ENCODE data around the gene ABHD16B.
"Not testable (repeated sequence)": the region's sequence is repeated elsewhere in the genome, so short reads cannot be mapped to it uniquely, and the experiment has no call there.

Gene ABHD16B

GRCh38 chr20:63835021-63835858 lies 26.1 kb upstream of the ABHD16B start:
- peak; percentile 89 for DNase-seq

DNA sequence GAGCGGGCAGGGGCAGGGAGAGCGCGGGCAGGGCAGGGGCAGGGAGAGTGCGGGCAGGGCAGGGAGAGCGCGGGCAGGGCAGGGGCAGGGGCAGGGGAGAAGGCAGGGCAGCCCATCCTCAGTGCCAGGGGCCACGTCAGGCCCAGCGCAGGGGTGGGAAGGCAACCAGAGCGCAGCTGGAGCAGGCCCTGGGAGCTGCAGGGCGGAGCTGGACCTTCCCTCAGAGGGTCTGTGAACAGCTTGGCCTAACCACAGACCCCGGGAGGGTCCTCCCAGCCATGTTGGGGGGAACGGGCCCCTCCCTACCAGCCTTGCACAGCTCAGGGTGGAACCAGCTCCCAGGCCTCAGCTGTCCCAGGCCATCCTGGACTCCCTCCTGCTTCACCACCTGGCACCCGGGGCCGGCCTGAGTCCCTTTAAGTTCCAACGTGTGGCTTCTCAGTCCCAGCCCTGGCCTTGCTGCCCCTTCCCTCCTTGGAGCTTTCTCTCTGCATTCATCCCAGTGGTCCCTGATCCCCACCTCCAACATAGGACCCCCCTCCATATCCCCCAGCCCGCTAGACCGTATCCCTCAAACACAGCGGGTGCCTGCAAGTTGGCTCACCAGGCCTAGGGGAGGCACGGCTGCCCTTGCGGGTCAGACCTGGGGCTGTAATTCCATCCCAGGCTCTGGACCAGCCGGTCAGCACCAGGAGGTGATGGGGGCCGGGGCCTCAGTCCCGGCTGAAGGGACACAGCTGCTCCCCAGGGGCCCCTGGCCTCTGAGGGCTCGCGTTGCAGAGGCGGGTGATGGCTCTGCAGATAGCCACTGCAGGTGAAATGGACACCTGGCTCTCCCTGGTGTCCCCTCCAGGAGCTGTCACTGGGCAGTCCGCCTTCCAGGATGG lies 24.6 kb upstream of the ABHD16B start:
- DNase-seq = peak; percentile 25

GRCh38 chr20:63837479-63837878 lies 23.8 kb upstream of the ABHD16B start:
- peak; percentile 18 for DNase-seq

DNA sequence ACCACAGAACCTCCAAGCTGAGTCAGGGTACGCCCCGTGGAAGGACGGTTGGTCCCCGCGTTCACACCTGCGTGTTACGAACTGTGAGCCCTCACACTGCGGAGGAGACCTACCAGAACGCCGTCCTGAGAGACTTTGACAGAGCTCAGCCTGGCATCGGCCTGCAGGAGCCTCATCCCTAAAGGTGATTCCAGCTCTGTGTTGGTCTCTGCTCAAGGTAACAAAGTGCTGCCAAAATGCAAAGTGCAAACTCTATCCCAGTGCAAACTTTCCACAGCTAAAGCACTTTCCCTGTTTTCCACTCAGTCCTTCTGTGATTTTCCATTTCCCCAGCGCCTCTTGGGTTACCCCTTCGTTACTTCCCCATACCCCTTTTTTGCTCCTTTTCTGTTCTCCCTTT lies 21.7 kb upstream of the ABHD16B start:
- DNase-seq = no peak

DNA sequence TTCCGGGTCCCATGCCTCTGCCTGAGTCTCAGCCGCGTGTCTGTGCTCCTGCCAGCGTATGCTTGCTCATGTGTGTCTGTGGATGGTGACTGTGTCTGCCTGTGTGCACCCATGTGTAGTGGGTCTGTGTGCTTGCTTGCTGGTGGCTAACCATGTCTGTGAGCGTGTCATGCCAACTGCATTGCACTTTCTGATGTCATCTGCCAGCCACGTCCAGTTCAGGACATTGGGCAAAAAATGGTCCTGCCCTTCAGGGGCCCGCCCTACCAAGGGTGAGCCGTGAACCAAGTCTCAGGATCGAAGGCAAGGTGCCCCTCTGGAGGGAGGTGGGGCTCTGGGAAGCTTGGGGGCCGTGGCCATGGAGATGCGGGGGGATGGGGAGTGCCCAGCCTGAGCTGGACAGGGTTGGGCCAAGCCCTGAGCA lies 20.9 kb upstream of the ABHD16B start:
- no peak for DNase-seq

GRCh38 chr20:63842258-63842657 lies 19.0 kb upstream of the ABHD16B start:
- DNase-seq = no peak

DNA sequence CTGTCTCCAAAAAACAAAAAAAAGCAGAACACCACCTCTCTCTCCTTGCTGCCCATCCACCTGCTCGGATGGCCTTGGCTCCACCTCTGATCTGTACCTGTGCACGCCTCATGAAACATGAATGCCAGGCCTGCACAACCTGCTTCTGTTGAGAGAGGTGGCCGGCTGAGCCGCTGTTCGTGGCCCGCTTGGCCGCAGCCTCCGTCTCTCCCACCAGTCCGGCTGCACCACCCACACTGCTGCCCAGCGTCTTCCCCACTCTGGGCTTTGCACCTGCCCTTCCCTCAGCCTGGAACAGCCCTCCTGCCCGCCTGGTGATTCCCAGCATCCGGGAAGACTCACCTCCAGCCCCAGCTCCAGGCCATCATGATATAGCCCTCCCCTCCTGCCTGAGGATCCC lies 18.1 kb upstream of the ABHD16B start:
- DNase-seq = no peak

DNA sequence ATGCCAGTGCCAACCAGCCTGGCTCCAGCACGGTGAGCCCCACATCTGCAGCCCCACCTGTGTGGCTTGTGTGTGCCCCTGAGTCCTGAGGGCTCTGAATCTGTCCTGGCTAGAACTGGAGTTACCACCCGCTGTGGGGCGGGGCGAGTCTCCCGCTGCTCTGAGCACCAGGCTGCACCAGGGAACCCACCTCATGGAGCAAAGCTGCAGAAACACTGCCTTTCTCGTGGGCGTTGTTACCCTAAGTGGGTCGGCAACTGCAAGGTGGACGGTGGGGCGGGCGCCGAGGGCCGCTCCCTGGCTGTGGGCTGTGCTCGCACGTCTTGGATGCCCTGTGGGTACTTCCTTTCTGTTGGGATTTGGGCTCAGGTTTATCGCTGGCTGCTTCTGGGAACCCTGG lies 17.5 kb upstream of the ABHD16B start:
- DNase-seq = no peak

- no peak for DNase-seq
These were observed 16.7 kb upstream of the ABHD16B start for GRCh38 chr20:63844511-63844991.

- DNase-seq = peak; percentile 91
These were observed 15.0 kb upstream of the ABHD16B start for GRCh38 chr20:63846128-63846771.

GRCh38 chr20:63846888-63847236 lies 14.4 kb upstream of the ABHD16B start:
- no peak for DNase-seq

GRCh38 chr20:63847237-63848002 lies 13.9 kb upstream of the ABHD16B start:
- no peak for DNase-seq

DNA sequence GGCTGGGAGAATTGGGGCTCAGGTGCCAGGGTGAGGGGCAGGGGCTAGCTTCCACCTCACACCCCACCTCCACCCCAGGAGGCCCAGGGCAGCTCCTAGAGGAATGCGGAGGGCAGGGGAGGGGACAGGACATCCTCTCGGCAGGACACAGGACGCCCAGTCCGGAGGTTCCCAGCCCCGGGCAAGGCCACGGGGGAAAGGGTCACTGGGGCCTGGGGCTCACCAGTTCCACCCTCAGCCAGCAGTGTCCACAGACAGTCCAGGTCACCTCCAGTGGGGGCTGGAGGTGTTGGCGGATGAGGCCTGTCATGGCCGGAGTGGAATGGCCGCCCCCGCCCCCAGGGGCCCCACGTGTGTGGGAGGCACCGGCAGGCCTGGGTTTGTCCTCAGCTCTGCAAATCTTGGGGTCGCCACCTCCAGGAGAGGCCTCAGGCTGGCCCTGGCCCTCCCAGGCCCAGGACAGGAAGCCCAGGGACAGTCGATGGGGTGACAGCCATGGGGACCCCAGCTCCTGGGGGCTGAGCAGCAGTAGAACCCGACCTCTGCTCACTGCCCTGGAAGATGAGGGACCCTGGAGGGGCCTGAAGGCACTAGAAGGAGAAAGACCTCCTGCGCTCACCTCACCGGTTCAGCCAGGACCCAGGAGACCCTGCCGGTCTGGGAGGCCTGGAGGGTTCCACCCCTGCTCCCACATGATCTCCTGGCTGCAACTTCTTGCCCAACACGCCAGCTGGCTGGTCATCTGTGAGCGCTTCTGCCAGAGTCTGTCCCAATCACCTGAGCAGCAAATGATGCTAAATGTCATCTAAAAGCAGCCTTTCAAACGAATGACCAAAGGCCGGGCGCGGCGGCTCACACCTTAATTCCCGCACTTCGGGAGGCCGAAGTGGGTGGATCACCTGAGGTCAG lies 13.0 kb upstream of the ABHD16B start:
- no peak for DNase-seq

DNA sequence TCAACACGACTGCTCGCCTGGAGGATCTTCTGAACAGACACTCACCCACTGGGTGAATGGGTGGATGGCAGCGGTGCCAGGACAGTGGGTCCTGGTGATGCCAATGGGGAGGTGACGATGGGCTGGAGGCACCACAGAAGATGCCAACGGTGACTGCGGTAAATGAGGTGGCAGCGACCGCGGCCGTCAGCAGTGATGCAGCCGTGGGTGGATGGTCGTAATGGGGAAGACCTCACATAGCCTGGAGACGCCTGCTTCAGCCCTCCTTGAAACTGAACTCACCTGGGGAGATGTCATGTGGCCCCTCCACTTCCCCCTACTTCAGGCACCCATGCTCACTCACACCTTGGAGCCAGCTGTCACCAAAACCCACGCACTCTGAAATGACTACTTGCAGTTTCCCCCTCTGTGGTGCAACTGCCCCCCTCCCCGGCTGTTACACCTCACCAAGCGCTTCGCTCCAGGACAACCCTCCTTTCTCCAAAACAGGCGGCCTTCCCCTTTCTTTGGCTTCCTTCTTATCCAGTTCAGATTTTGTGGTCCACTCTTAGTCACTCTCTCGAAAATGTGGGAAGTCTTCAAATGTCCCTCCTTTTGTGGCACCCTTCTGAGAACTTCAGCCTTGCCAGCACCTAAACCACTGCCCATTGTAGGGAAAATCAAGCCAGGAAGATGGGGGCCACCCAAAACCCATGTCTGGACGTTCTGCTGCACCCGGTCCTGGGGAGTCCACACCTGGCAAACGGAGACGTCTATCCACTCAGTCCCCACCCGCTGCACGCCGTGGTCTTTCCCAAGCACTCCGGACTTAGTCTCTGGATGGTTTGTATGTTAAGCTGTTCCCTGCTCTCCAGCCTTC lies 10.4 kb upstream of the ABHD16B start:
- peak; percentile 30 for DNase-seq

- DNase-seq = not testable (repeated sequence)
These were observed 9.8 kb upstream of the ABHD16B start for GRCh38 chr20:63851548-63851943.

GRCh38 chr20:63853733-63854068 lies 7.6 kb upstream of the ABHD16B start:
- DNase-seq = not testable (repeated sequence)

GRCh38 chr20:63854069-63854765 lies 7.1 kb upstream of the ABHD16B start:
- no peak for DNase-seq

GRCh38 chr20:63854766-63855362 lies 6.4 kb upstream of the ABHD16B start:
- DNase-seq = no peak

GRCh38 chr20:63855363-63856097 lies 5.8 kb upstream of the ABHD16B start:
- DNase-seq = no peak

Measured in NCI-H2171 treated with DMSO at 0.1 percent for 48 hours (cell line).